Activated T-helper 1 cell treated with Interleukin-2 at 50 U/mL for 16 hours (primary cell): ENCODE data around the gene DENND4A.
"Not testable (repeated sequence)": the region's sequence is repeated elsewhere in the genome, so short reads cannot be mapped to it uniquely, and the experiment has no call there.

Source experiments
- DNase-seq: peaks from one replicate; pipeline ENCODE4 v3.0.0-alpha.2; 2020; ENCODE audit warnings: low read depth

DENND4A gene

GRCh38 chr15:65632780-65633375, 159.2 kb downstream of the DENND4A start:
- DNase-seq: no peak

- no peak for DNase-seq
Observed at GRCh38 chr15:65631503-65631902, 160.6 kb downstream of the DENND4A start.

DNA sequence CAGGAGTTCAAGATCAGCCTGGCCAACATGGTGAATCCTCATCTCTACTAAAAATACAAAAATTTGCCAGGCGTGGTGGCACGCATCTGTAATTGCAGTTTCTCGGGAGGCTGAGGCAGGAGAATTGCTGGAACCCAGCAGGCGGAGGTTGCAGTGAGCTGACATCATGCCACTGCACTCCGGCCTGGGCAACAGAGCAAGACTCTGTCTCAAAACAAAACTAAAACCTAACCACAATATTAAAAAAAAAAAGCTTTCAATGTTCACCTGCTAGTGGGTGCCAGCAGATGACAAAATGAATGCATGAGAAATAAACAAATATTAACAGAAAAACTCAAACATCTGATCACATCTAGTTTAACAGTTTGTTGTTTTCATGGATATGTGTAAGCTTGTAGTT, 161.3 kb downstream of the DENND4A start:
- DNase-seq: no peak

DNA sequence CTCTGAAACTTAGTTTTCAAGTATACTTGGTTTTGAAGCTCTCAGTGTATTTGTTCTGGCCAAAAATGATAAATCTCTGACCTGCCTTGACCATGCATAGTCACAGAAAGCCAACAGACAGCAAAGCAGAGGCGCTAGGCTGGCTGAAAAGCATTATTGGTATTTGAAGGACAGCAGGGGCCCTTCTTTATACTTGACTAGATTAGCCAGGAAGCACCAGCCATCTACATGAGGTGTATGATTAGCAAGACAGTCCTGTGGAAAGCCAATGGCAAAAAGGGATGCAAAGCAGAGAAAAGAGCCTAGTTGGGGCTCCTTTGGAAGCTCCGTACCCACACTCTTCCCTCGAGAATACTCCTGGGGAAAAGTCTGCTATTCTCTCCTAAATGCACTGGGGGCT, 162.5 kb downstream of the DENND4A start:
- DNase-seq: no peak

- no peak for DNase-seq
Observed at GRCh38 chr15:65626856-65627255, 165.2 kb downstream of the DENND4A start.

DNA sequence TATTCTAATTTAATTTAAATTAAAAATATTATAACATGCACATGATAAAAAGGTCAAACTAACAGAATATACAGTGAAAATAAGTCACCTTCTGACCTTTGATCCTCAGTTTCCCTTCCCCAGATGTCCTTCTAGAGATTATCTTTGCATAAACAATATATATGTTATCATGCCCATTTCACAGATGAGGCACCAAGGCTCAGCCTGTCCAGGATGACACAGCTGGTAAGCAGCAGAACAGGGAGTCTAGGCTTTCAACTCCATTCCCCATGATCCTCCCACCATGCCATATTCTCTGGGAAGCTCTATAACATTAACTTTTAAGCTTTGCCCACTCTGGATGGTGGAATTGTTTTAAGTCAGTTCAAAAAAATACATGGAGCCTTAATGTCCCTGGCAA, 169.0 kb downstream of the DENND4A start:
- no peak for DNase-seq

- DNase-seq: no peak
Observed at GRCh38 chr15:65621638-65622037, 170.5 kb downstream of the DENND4A start, which contains the start of gene SLC24A1. Gene SLC24A1, plus strand, starts transcription at chr15:65621938. Its CDS starts 2,143 bp downstream, at chr15:65624081.

DNA sequence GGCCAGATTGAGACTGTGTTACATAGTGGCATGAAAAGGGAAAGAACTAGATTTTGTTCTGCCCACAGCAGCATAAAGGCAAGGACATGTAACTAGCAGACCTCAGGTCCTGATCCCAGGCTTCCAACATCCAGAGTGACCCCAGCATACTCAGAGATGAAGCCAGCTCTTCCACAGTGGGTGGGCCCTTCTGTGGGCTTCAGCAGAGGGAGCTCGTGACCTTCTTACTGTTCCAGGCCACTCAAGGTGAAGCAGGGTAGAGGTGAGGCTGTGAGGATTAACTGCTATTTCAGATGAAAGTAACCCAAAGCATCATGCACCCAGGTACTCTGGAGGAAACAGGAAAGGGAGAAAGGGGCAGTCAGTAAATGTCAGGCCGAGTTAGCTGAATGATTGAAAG, 171.3 kb downstream of the DENND4A start:
- no peak for DNase-seq

DNA sequence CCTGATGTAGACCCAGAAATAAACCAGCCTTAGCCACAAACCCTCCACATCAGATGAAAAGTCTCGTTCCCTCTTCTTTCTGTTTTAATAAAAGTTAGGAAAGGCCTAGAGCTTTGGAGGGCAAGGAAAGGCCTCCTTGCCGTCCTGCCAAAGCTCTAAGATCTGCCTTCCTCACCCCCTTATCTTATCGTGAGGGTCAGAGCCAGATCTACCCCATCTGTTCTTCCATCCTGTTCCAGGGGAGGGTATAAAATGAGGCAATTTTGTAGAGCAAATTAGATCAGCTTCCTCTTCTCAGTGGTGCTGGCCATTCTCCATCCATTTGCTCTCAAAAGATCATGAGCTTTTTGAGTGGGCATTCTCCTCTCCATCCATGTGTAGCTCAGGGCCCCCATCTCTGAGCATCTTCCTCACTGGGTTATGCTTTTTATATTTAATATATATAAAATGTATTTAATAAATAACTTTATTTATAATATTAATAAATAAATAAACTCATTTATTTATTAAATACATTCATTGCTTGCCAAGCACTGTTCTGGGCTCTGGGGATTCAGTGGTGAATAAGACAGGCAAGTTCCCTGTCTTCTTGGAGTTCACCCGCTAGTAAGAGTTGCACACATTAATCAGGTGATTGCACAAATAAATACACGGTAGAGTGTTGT, 172.3 kb downstream of the DENND4A start:
- DNase-seq: no peak

DNA sequence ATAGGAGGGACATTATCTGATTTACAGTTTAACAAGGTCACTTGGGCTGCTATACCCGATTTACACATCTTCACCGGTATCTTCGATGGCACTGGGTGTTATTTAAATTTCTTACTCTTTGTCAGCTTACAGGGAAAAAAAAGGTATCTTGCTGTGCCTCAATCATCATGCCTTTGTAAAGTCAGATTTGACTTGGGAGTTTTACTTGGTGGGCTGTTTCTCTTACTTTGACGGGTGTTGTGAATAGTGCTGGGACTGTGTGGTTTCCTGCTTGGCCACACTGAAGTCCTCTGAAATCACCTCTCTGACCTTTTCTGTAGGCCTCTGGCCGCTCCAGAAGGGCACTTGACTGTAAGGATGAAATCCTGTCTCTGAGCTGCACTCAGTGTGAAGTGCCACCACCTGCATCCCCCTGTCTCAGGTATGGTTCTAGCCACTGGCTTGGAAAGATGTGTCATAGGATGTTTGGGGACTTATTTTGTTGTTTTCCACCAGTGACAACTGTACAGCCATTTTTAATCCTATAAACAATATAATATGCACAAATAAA, 173.5 kb downstream of the DENND4A start:
- DNase-seq: no peak

- not testable (repeated sequence) for DNase-seq
Observed at GRCh38 chr15:65615887-65616286, 176.2 kb downstream of the DENND4A start.

DNA sequence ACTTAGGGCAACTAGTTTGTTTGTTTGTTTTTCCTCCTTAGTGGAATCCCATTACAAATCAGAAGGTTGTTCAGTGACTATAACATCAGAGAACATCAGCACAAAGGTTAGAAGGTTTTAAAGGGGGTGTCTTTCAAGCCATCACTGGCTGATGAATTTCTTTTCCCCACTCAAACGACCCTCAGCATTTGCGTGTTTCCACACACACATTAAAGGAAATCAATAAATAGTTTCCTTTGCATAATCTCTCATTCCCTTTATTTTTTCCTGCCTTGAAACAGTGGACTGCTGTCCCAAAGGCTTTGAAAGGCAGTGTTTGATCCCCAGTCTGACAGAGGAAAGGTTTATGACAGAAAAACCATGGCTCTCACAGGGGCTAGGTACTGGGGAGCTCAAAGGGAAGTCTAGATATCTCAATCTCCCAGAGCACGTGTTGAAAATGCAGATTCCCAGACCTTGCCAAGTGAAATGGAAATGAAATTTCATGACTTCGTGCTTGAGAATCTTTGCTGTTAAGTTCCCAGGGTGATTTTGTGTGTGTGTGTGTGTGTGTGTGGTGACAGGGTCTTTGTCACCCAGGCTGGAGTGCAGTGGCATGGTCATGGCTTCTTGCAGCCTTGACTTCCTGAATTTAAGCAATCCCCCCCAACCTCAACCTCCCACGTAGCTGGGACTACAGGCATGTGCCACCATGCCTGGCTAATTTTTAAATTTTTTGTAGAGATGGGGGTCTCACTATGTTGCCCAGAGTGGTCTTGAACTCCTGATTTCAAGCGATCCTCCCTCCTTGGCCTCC, 178.9 kb downstream of the DENND4A start:
- no peak for DNase-seq

GRCh38 chr15:65612616-65612946, 179.5 kb downstream of the DENND4A start:
- no peak for DNase-seq

DNA sequence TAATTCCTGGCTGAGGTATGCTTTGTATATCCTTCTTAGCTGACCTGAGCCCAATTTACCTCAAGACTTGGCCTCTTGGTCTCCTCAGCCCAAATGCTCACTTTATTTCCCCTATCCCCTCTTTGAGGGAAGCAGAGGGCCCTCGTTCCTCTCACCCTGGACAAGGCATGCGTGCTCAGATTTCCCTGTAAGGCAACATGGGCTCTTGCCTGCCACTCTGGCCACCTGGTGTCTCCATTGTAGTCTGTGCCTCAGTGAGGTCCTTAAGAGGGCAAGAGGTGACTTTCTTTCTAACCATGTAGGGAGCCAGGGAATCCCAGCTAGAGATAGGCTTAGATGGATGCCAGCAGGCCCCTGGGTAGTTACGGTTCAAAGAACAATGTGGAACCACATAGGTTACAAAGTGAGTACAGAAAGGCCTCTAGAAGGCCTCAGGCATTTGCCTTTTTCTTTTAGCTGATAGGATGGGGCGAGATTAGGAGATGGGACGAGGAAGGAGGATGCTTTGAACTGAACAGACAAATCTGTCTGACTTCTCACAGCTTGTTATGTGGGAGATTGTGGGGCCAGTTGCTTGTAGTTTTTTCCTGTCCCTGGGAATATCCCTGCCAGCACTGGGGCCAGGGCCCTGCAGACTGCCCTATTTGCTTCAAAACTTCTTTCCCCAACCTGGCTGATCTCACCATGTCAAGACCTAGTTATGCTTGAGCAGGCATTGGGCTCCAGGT, 180.0 kb downstream of the DENND4A start:
- no peak for DNase-seq

DNA sequence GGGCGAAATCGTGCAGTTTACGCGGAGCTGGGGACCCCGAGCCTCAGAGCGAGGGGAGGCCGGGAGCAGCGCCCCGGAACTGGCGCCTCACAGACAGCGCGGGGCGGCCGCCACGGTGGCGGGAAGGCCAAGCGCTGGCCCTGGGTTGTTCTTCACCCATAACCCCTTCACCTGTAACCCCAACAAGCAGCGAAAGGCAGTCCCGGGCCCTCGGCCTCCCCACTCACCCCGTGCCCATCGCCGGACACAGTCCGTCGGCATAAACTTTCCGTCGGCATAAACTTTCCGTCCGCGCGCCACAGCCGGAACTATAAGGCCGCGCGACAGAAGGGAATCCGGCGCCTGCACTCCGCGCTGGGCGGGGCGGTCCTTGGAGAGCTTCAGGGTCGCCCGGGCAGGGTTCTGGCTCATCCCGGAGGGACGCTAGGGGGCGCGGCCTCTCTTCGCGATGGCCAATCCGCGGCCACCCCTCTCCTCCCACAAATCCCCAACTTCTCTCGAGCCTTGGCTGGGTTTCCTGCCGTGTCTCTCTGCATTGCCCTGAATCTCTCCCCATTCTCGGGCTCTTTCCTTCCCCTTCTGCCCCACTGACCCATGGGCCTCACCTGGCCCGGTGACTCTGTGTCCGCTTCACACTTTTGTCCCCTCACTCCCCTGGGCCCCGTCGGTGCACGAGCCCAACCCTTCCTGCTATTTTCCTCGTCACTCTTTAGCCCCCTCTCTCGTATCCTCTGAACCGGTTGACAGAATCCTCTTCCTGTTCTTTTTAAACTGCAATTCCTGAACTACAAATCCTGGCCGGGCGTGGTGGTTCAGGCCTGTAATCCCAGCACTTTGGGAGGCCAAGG, 181.0 kb downstream of the DENND4A start, which contains the start of gene INTS14:
Gene INTS14 (minus strand): TSS at position 261 of the 848 bp plus-strand sequence. CDS start 3,751 bp downstream, outside the sequence.
- peak; percentile 83 for DNase-seq
